Mesothelial cell of epicardium (in vitro differentiated cells): ENCODE data around the gene NAV2. TPM values are rescaled to one million over a fixed set of nuclear protein-coding genes. Genes with fewer than 3 reads are reported as not detected.

ENCODE experiments used
- DNase-seq, 2 experiments: peaks; one replicate each; pipeline ENCODE4 v3.0.0; 2021; ENCODE audit warnings: low spot score in 2 of 2; ENCODE audit not compliant: unreplicated experiment in 2 of 2
- H3K27ac Mint-ChIP-seq: 2 replicates; pipeline ENCODE4 v1.8.0; 2021; ENCODE audit warnings: mixed read lengths
- H3K27me3 Mint-ChIP-seq: 2 replicates; pipeline ENCODE4 v1.8.0; 2021; ENCODE audit warnings: low read depth, mixed read lengths
- H3K36me3 Mint-ChIP-seq: 2 replicates; pipeline ENCODE4 v1.8.0; 2021; ENCODE audit warnings: mixed read lengths
- H3K4me1 Mint-ChIP-seq: 2 replicates; pipeline ENCODE4 v1.8.0; 2021; ENCODE audit warnings: mixed read lengths
- H3K4me3 Mint-ChIP-seq: 2 replicates; pipeline ENCODE4 v1.8.0; 2021; ENCODE audit warnings: mild to moderate bottlenecking, moderate library complexity, mixed read lengths
- H3K9me3 Mint-ChIP-seq: 2 replicates; pipeline ENCODE4 v1.8.0; 2021; ENCODE audit warnings: mixed read lengths
- CTCF ChIP-seq: fragments of 200-600 bp; sonication (generic); IDR thresholded peaks from one replicate; pipeline ENCODE4 v1.5.0; 2021; ENCODE audit warnings: antibody characterized with exemption; ENCODE audit not compliant: unreplicated experiment
- total RNA-seq: library from RNA; stranded (reverse); gene quantifications from 3 replicates; pipeline ENCODE4 v1.2.1, GENCODE V29; 2021

NAV2 gene
- total RNA-seq, 1 donor from 2014 or later: 69.8 TPM

DNA sequence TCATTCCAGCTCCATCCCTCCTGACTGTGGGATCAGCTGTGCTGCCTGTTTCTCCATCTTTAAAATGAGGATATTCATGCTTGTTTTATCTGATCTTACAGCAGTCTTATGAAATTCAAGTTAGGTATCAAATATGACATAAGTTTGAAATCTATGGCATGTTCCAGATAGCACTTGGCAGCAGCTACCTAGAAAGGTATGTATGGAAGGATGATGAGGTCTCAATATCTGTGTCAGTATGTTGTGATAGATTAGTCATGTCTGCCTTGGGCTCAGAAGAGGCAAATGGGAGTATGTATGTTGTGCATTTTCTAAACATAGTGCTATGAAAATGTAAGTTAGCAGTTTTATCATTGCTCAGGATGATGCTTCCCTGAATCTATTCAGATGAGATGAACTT is 122.1 kb downstream of the NAV2 start:
- Mint-ChIP-seq H3K4me3 (no peak overlapping the region), H3K36me3 (peaks cover 18% of the 10 kb centered on the region), H3K27me3 (no peaks in the 10 kb centered on the region), H3K4me1 (peaks cover under 1% of the 10 kb centered on the region), H3K9me3 (peaks cover 11% of the 10 kb centered on the region), H3K27ac (no peak overlapping the region)
- no peak for TF ChIP-seq CTCF
- DNase-seq: no peak

- peaks cover 11% of the 10 kb centered on the region for H3K9me3 Mint-ChIP-seq
- no peak overlapping the region for H3K4me3 Mint-ChIP-seq
- no peaks in the 10 kb centered on the region for H3K4me1 Mint-ChIP-seq
- no peak for DNase-seq
- TF ChIP-seq CTCF: no peak
- H3K27ac Mint-ChIP-seq: no peak overlapping the region
- no peaks in the 10 kb centered on the region for H3K27me3 Mint-ChIP-seq
- H3K36me3 Mint-ChIP-seq: peaks cover 18% of the 10 kb centered on the region
Measured at GRCh38 chr11:19836666-19837065, 124.0 kb downstream of the NAV2 start.

DNA sequence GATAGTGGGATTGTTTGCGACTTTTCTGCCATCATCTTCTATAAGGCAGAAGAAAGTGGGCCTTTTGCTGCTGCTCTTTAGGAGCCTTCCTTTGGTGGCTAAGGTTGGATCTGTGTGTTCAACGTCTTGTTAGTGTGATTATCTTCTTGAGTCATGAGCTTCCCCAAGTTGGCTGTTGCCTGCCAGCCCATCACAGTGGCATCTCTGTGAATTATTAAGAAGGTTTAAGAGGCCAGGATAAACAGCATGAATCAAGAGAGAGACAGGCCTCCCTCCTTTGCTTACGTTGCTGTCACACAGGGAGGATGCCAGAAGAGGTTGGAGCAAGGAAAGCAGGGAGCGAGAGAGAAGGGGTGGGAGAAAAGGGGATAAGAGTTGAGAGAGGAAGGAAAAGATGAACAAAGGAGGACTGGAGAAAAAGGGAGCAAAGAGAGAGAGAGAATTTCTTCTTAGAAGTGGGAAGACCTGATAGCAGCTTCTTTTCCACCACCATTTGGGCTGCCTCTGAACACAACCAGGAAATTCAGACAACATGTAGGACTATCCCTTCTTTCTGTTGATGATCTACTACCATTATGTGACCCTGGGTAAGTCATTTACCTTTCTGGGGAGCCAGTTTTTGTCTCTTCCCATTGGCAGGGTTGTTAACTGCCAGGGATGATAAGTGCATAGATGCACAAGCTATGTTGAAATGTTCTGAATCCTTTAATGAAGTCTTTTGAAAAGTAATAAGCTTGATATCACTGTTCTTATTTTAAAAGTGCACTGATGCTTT is 126.5 kb downstream of the NAV2 start:
- Mint-ChIP-seq H3K27ac (no peak overlapping the region), H3K4me1 (peaks cover 4% of the 10 kb centered on the region), H3K36me3 (peaks cover 10% of the 10 kb centered on the region), H3K27me3 (no peaks in the 10 kb centered on the region), H3K9me3 (peaks cover 1% of the 10 kb centered on the region), H3K4me3 (no peak overlapping the region)
- DNase-seq: no peak
- TF ChIP-seq CTCF: no peak

- no peak for TF ChIP-seq CTCF
Measured at GRCh38 chr11:19840961-19841360, 128.3 kb downstream of the NAV2 start.

DNA sequence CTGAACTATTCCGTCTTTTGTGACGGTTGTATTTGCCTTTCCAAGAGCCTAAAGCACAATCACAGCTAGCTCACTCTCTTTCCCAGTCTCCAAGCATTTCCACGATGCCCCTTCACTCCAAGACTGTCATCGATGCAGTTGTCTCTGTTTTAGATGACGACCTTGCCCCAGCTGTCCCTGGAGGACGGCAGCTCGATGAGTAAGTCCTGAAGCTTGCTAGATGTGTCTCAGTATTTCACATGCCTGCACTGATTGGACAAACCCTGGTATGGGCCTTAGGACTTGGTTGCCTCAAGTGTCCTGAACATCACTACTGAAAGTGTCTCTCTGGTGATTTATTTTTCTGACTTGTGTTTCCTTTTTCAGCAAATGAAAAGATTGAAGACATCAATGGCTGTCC is 129.9 kb downstream of the NAV2 start:
- Mint-ChIP-seq H3K27me3 (no peaks in the 10 kb centered on the region), H3K9me3 (no peaks in the 10 kb centered on the region), H3K4me1 (peaks cover 14% of the 10 kb centered on the region), H3K27ac (no peak overlapping the region), H3K4me3 (no peak overlapping the region), H3K36me3 (no peaks in the 10 kb centered on the region)
- TF ChIP-seq CTCF: no peak
- DNase-seq: no peak

More at GRCh38 chr11:19840961-19841360, 128.3 kb downstream of the NAV2 start:
- Mint-ChIP-seq H3K27me3 (no peaks in the 10 kb centered on the region), H3K36me3 (peaks cover 2% of the 10 kb centered on the region), H3K27ac (no peak overlapping the region), H3K4me3 (no peak overlapping the region), H3K9me3 (no peaks in the 10 kb centered on the region), H3K4me1 (peaks cover 4% of the 10 kb centered on the region)
- no peak for DNase-seq
